HL-60 (cell line): ENCODE results near the gene SCN10A.

Experiments used
- DNase-seq, 2 experiments: peaks; one replicate each; pipeline ENCODE4 v3.0.0-alpha.2; 2010 to 2020; ENCODE audit warnings: low read depth in 1 of 2, low spot score in 1 of 2
- H3K27ac ChIP-seq: fragments of 250-450 bp; sonication (Bioruptor Pico); replicated peaks from 2 replicates; pipeline ENCODE4 v1.5.1; 2020; ENCODE audit warnings: mild to moderate bottlenecking, moderate library complexity
- H3K27me3 ChIP-seq: fragments of 250-450 bp; sonication (Bioruptor Pico); 2 replicates; pipeline ENCODE4 v1.5.1; 2021; ENCODE audit warnings: mild to moderate bottlenecking, moderate library complexity; ENCODE audit not compliant: insufficient read depth, poor library complexity, severe bottlenecking
- H3K4me3 ChIP-seq: replicated peaks from 2 replicates; pipeline ENCODE4 v1.5.1; 2011; ENCODE audit warnings: mild to moderate bottlenecking, control low read depth, low read length; ENCODE audit not compliant: insufficient read depth
- GABPA ChIP-seq: IDR thresholded peaks from 2 replicates; pipeline ENCODE4 v1.6.1; 2012; ENCODE audit warnings: low read depth
- POLR2AphosphoS5 ChIP-seq: IDR thresholded peaks from 2 replicates; pipeline ENCODE4 v1.6.1; 2012; ENCODE audit warnings: low read depth
- SPI1 ChIP-seq: IDR thresholded peaks from 2 replicates; pipeline ENCODE4 v1.6.1; 2012; ENCODE audit warnings: low read depth, mild to moderate bottlenecking, borderline replicate concordance
- TF ChIP-seq, protein P1 (sequence below): IDR thresholded peaks from one replicate; pipeline ENCODE4 v1.5.1; 2011; ENCODE audit warnings: low read length, control low read depth, inconsistent platforms; ENCODE audit not compliant: insufficient read depth
- TF ChIP-seq, protein P2 (sequence below): IDR thresholded peaks from 2 replicates; pipeline ENCODE4 v1.6.1; 2012; ENCODE audit warnings: low read depth; ENCODE audit not compliant: insufficient replicate concordance

Gene SCN10A

DNA sequence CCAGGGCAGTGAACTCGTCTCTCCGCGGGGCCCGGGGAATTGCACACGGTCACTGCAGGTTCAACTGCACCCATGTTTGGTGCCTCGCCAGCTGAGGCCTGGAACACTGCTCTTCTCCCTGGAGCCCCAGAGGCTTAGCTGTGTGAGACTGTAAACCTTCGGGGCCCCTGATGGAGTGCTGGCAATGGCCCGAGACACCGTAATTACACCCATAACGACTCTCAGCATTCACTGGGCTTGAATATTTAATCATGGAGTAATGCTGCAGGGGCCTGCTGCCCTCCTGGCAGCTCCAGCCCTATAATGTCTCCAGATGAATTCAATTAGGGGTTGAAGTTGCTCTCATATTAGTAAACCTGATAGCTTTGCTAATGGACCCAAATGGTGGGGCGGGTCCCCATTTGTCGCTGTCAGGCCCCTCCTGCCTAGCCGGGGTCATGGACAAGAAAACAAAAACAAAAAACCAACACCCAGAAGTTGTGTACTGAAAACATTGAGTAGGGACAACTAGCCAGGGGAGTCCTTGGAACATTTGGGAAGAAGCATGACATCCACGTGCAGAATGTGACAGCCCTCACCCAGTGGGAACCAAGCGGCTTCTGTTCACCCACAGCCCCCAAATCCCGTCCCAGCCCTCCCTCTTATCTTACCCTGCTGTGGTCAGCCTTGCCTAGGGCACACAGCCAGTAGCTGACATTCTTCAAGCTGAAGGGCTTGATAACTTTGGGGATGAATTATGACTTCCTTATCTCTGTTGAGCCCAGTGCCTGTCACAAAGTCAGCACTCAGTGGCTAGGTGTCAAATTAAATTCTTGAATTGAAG lies 92.2 kb downstream of the SCN10A start:
- Histone ChIP-seq H3K27ac (no peak overlapping the region), H3K27me3 (no peaks in the 10 kb centered on the region)
- DNase-seq, result no peak

DNA sequence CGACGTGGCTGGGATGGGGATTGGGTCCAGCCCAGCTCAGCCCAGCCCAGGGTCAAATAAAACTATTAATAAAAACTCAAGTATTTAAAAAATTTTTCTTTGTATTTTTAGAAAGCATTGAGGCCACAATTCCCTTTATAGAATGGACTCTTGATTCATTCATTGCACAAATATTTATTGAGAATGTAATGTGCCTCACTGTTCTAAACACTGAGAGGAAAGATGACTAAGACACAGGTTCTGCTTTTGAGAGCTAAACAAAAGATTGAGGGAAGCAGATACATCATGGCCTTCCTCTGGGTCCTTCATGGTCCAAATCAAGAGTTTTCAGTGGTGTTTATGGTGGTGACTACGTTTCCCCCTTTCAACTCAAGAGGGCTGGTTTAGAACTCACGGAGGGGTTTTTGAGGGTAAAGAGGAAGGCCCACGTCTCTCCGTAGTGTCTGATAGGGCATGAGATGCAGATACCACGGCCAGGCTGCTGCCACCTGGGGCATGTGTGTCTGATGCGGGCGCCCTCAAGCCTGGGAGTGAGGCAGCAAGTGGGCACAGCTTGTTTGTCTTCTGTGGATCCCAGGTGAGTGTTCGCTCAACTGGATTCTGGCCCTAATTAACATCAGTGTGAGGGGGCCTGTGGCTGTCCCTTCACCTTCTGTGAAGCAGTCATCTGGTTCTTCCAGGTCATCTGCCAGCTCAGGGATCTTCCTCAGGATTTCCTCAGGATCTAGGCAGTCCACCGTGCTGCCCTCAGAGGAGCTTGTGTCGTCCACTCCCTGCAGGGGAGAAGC lies 93.0 kb downstream of the SCN10A start:
- no peak for DNase-seq
- H3K27me3 ChIP-seq, result no peaks in the 10 kb centered on the region
- TF ChIP-seq, protein P1, sequence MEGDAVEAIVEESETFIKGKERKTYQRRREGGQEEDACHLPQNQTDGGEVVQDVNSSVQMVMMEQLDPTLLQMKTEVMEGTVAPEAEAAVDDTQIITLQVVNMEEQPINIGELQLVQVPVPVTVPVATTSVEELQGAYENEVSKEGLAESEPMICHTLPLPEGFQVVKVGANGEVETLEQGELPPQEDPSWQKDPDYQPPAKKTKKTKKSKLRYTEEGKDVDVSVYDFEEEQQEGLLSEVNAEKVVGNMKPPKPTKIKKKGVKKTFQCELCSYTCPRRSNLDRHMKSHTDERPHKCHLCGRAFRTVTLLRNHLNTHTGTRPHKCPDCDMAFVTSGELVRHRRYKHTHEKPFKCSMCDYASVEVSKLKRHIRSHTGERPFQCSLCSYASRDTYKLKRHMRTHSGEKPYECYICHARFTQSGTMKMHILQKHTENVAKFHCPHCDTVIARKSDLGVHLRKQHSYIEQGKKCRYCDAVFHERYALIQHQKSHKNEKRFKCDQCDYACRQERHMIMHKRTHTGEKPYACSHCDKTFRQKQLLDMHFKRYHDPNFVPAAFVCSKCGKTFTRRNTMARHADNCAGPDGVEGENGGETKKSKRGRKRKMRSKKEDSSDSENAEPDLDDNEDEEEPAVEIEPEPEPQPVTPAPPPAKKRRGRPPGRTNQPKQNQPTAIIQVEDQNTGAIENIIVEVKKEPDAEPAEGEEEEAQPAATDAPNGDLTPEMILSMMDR, result no peak
- no peak for TF ChIP-seq POLR2AphosphoS5
- TF ChIP-seq SPI1, result no peak

More for the DNA sequence above, 92.2 kb downstream of the SCN10A start:
- no peak overlapping the region for H3K4me3 ChIP-seq
- TF ChIP-seq GABPA, result no peak
- TF ChIP-seq POLR2AphosphoS5, result no peak
- no peak for TF ChIP-seq SPI1

DNA sequence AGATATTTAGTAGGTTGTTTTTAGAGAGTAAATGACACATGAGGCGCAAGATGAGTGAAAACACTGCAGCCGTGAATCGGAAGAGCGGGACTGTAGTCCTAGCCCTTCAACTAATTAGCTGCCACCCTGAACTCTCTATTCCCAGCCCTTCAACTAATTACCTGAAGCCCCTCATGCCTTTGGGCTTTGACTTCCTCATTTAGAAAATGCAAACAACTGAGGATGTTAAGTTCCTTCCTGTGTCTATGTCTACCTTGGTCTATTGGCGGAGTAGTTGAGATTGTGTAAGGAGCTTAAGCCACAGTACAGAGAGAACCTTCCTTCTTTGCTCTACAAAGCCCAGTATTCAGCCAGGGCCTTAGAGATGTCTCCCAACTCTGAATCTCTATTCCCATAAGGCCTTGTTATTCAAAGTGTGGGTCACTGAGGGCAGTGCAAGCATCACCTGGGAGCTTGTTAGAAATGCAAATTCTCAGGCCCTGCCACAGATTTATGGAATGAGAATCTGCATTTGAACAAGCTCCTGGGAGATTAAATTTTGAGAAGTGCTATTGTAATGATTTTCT lies 94.7 kb downstream of the SCN10A start:
- TF ChIP-seq SPI1, result peak; percentile 57; the same call in 1 of the 2 replicates
- no peak for TF ChIP-seq GABPA
- DNase-seq, result peak in 1 of 2 experiments; percentile 13
- H3K27me3 ChIP-seq, result no peaks in the 10 kb centered on the region
- no peak overlapping the region for H3K27ac ChIP-seq
- H3K4me3 ChIP-seq, result no peak overlapping the region

More for the DNA sequence above, 93.0 kb downstream of the SCN10A start:
- H3K27ac ChIP-seq, result no peak overlapping the region
- H3K4me3 ChIP-seq, result no peak overlapping the region

DNA sequence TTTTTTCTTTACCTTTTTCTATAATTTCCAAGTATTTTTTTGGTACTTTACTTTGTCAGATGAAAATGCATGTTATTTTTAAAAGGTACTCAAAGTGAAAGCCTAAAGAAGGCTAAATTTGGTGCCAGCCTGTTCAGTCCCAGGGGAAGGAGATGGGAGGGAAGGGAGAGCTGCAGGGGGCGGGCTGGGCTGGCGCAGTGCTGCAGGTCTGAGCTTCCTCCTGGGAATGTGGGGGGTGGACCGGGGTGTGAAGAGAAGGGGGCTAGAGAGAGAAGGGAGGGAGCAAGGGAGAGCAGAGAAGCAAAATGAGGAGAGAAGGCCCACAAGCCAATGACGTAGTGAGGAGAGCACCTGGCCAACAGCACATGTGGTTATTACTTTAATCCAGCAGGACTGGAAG lies 95.6 kb downstream of the SCN10A start:
- TF ChIP-seq, protein P2, sequence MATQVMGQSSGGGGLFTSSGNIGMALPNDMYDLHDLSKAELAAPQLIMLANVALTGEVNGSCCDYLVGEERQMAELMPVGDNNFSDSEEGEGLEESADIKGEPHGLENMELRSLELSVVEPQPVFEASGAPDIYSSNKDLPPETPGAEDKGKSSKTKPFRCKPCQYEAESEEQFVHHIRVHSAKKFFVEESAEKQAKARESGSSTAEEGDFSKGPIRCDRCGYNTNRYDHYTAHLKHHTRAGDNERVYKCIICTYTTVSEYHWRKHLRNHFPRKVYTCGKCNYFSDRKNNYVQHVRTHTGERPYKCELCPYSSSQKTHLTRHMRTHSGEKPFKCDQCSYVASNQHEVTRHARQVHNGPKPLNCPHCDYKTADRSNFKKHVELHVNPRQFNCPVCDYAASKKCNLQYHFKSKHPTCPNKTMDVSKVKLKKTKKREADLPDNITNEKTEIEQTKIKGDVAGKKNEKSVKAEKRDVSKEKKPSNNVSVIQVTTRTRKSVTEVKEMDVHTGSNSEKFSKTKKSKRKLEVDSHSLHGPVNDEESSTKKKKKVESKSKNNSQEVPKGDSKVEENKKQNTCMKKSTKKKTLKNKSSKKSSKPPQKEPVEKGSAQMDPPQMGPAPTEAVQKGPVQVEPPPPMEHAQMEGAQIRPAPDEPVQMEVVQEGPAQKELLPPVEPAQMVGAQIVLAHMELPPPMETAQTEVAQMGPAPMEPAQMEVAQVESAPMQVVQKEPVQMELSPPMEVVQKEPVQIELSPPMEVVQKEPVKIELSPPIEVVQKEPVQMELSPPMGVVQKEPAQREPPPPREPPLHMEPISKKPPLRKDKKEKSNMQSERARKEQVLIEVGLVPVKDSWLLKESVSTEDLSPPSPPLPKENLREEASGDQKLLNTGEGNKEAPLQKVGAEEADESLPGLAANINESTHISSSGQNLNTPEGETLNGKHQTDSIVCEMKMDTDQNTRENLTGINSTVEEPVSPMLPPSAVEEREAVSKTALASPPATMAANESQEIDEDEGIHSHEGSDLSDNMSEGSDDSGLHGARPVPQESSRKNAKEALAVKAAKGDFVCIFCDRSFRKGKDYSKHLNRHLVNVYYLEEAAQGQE, result no peak
- TF ChIP-seq GABPA (no peak), POLR2AphosphoS5 (no peak), SPI1 (no peak)
- TF ChIP-seq, protein P1, result no peak
- H3K27ac ChIP-seq, result no peak overlapping the region
- H3K4me3 ChIP-seq, result no peak overlapping the region
- no peaks in the 10 kb centered on the region for H3K27me3 ChIP-seq
- DNase-seq, result no peak

DNA sequence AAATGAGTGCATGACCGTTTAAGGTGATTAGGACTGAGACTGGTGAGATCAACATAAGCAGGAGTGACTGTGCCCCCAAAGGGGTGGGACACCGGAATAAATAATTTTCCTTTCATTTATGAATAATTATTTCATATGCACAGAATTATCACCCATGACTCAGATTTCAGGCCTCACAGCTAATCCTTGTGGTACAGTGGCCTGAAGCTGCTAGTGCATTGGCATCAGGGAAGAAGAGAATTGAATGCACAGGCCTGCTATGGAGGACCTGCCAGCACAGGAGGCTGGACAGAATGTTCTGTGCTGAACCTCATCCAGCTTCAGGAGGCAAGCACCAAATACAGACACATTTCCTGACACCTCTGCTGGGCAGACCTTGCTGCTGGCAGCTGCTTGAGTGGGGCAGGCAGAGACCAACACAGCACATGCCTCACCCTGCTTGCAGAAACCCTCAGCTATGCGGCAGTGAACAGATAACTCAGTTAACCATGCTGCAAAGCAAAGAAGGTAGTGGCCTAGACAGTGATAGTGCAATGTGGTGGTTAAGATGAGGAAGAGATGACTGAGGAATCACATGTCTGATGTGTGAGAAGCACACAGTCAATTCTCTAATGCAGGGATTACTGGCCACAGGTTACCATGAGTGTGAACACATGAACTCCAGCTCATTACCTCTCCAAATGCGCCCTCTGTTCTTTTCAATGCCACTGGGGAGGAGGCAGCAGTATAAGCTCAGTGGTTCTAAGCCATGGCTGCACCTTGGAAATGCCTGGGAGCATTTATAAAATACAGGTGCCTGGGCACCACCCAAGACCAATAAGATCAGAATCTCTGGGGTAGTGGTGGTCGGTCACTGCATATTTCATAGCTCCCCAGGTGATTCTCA lies 98.4 kb downstream of the SCN10A start:
- no peak overlapping the region for H3K4me3 ChIP-seq
- H3K27ac ChIP-seq, result no peak overlapping the region
- TF ChIP-seq, protein P1, result no peak
- TF ChIP-seq POLR2AphosphoS5 (no peak), GABPA (no peak), SPI1 (no peak)
- TF ChIP-seq, protein P2, result no peak
- DNase-seq, result no peak
- no peaks in the 10 kb centered on the region for H3K27me3 ChIP-seq
